H1 (cell line): ENCODE measurements around the gene HS2ST1. TPM values are rescaled to one million over a fixed set of nuclear protein-coding genes. Genes with fewer than 3 reads are reported as not detected.
A peak's percentile ranks its signal among the peaks of the same experiment; 100 is the strongest.

Experiments
- YY1 ChIP-seq: IDR thresholded peaks from 2 replicates; pipeline ENCODE4 v1.6.1; 2011; ENCODE audit warnings: low read depth, mild to moderate bottlenecking, low read length
- polyA plus RNA-seq, 7 experiments: library from polyadenylated mRNA; depleted of rRNA in 3 of 7; stranded (reverse) in 5 of 7; unstranded in 2 of 7; fragments of >200 nt in 5 of 7; fragments of 200-250 nt in 2 of 7; gene quantifications; 1 replicate in 5 of 7; 2 replicates in 1 of 7; 4 replicates in 1 of 7; pipeline versions ENCODE4 v1.2.1 to v1.2.3, GENCODE V29; 2011 to 2013; ENCODE audit warnings: missing spikeins in 2 of 7, mixed read lengths in 2 of 7
- total RNA-seq: library from RNA; stranded (reverse); fragmentation: NEBNext Ultra II Directional; extraction: Animal tissue kit (Norgen Biotek cat#: 25700); gene quantifications from 2 replicates; pipeline ENCODE4 v1.2.1, GENCODE V29; 2021

HS2ST1 gene
- total and polyA plus RNA-seq, 2 of the 8 experiments (the other 6 are each of a cell fraction or from before 2014, with no cell fraction given): 5.2 to 28.3 TPM

DNA sequence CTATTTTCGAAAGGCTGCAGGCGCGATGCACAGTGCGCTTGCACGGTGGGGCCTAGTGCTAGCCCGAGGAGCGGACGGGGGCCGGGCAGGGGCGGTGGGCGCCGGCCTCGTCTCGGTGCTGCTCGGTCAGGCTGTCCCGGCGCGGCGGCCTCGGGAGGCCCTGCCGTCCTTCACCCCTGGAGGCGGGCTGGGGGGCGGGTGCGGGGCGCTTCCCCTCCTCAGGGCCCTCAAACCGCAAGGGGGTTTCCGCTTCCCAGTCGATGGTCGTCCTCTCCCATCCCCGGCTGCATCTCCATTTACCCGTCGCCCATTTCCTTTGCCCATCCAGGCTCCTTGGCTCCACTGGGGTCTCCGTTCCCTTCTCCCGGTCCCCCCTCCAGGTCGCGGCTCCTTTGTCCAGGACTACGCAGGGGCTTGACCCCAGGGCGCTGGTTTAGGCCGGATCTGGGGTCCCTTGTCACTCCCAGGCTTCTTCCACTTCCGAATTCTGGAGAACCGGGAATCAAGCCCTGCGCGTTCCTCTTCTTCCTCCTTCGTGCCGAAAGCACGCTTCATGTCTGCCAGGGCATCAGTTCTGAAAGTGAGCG lies 217.9 kb downstream of the HS2ST1 start (continued):
- TF ChIP-seq YY1: 0 out of 2 replicates have a peak, but pooled peaks have one; percentile 5
